Activated CD4-positive, alpha-beta T cell treated with anti-CD3 and anti-CD28 coated beads, Interleukin-2, amount 10 ng/mL, durations not matched to agents 7 days and 5 days (primary cell): ENCODE data around the gene GABRD. TPM values are rescaled to one million over a fixed set of nuclear protein-coding genes. Genes with fewer than 3 reads are reported as not detected.

Experiments used
- CTCF ChIA-PET: fragments of 350-600 bp; sonication (Branson Sonifier 250); formaldehyde crosslinking; loops from one replicate; lab custom pipeline; 2021; ENCODE audit warnings: antibody characterized with exemption; lab: Charles Lee
- POLR2A ChIA-PET: fragments of 350-600 bp; sonication (Branson Sonifier 250); formaldehyde crosslinking; loops from one replicate; lab custom pipeline; 2021; ENCODE audit warnings: antibody characterized with exemption; lab: Charles Lee
- DNase-seq: peaks from one replicate; pipeline ENCODE4 v3.0.0-alpha.2; 2020
- H3K27ac Mint-ChIP-seq: one replicate; pipeline ENCODE4 v1.8.0; 2021; ENCODE audit warnings: mild to moderate bottlenecking, moderate library complexity, mixed read lengths
- H3K27me3 Mint-ChIP-seq: one replicate; pipeline ENCODE4 v1.8.0; 2021; ENCODE audit warnings: mixed read lengths
- H3K36me3 Mint-ChIP-seq: one replicate; pipeline ENCODE4 v1.8.0; 2021; ENCODE audit warnings: low read depth, mixed read lengths
- H3K4me1 Mint-ChIP-seq: one replicate; pipeline ENCODE4 v1.8.0; 2021; ENCODE audit warnings: mixed read lengths
- H3K4me3 Mint-ChIP-seq: one replicate; pipeline ENCODE4 v1.8.0; 2021; ENCODE audit warnings: mild to moderate bottlenecking, moderate library complexity, mixed read lengths
- H3K9me3 Mint-ChIP-seq: one replicate; pipeline ENCODE4 v1.8.0; 2021; ENCODE audit warnings: mixed read lengths
- total RNA-seq, 2 experiments: library from RNA; stranded (reverse); gene quantifications; one replicate each; pipeline ENCODE4 v1.2.3, GENCODE V29; 2021

Gene GABRD
- total RNA-seq, 2 experiments from 2014 or later = not detected

DNA sequence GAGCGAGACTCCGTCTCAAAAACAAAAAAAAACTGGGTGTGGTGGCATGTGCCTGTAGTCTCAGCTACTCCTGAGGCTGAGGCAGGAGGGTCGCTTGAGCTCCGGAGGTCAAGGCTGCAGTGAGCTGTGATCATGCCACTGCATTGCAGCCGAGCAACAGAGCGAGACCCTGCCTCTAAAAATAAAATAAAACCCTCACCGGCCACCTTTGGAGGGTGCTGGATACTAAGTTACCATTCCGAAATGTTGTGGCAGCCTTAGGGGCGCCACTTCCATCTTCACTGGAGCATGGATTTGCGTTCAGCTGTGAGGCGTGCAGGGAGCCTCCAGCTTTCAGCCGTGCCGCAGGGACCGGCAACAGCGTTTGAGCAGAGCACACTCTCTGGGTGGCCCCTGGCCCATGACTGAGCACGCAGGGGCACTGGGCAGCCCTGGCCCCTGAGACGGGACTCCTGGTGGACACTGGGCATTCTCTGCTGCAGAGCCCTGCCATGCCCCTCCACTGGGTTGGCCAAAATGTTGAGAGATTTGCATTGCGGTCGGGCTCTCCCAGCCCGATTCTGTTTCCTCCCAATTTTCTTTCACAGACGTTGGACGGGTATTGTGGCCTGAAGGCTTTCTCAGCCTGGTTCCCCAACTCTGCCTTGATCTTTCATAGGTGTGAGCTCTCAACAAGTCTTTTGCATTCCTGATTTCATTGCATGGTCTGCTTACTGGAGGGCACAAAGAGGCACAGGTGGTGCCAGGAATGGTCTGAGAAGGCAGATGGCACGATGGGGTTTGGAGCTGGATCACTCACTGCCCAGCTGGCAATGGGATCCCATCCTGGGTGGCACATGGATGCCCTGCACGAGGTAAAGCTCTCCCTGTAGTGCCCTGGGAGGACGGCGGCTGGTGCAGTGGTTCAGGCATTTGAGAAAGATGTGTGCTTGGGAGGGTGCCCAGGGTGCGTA, 9.8 kb upstream of the GABRD start:
- no peaks in the 10 kb centered on the region for H3K9me3 Mint-ChIP-seq
- no peak overlapping the region for H3K4me3 Mint-ChIP-seq
- POLR2A ChIA-PET = interaction anchor here (0.5 kb wide), 1 partner anchor 356 kb away, joined by 3 read pairs; no protein-coding TSS in a partner anchor
- no peak for DNase-seq
- CTCF ChIA-PET = interaction anchor here (1.5 kb wide), 1 partner anchor 11 kb away, joined by 4 read pairs; no protein-coding TSS in a partner anchor
- H3K4me1 Mint-ChIP-seq = no peaks in the 10 kb centered on the region
- H3K36me3 Mint-ChIP-seq = no peaks in the 10 kb centered on the region
- H3K27me3 Mint-ChIP-seq = peaks cover 21% of the 10 kb centered on the region
- H3K27ac Mint-ChIP-seq = no peak overlapping the region

GRCh38 chr1:2014181-2014580, 5.0 kb upstream of the GABRD start:
- peaks cover 30% of the 10 kb centered on the region for H3K27me3 Mint-ChIP-seq
- no peak overlapping the region for H3K4me3 Mint-ChIP-seq
- H3K36me3 Mint-ChIP-seq = no peaks in the 10 kb centered on the region
- H3K4me1 Mint-ChIP-seq = peaks cover 4% of the 10 kb centered on the region
- CTCF ChIA-PET = interaction anchor here (0.9 kb wide), 1 partner anchor 31 kb away, joined by 3 read pairs; no protein-coding TSS in a partner anchor
- no peak overlapping the region for H3K27ac Mint-ChIP-seq
- POLR2A ChIA-PET = no interaction called here
- DNase-seq = no peak
- no peaks in the 10 kb centered on the region for H3K9me3 Mint-ChIP-seq

DNA sequence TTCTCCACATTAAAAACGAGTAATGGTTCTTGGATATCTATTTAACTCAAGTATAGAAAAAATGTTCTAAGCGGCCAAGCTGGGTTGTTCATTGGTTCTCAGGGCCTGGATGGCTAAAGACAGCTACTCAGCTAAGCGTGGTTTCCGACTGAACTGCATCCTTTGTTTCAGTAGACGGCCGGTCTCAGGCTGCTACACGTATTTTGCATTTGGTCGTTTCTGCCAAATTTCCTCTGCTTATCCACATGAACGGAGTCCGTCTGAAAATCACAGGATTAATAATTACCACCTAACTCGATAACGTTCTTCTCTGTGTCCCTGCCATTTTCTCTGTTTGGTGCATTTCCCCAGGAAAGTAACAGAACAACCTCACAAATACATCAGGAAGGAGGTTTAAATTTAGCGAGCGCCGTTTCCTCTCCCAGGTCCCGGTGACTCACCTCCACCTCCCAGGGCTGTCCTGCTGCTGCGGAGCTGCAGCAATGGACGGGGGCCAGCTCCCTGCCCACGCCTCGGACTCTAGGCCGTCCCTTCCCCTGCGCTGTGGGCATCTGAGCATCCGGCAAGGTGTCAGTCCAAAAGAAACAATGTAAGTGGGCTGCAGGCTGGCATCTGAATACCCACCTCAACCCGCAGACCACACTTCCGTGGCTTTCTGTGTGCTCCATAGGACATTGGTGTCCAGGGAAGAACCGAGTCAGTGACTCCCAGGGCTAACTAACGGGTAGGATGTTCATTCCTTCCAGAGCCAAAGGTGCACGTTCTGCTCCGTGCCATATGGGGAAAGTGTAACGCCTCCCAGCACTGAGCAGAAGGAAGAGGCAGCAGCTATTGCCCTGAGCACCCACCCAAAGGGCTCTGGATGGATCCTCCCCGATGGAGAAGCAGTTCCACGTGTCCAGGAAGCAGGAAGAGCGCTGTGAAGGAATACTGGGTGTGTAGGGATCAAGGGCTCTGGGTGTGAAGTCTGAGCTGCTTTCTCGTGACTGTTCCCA, 4.1 kb upstream of the GABRD start:
- ChIA-PET POLR2A (no interaction called here), CTCF (no interaction called here)
- H3K4me1 Mint-ChIP-seq = peaks cover 4% of the 10 kb centered on the region
- H3K4me3 Mint-ChIP-seq = no peak overlapping the region
- H3K27ac Mint-ChIP-seq = no peak overlapping the region
- no peaks in the 10 kb centered on the region for H3K9me3 Mint-ChIP-seq
- H3K27me3 Mint-ChIP-seq = peaks cover 34% of the 10 kb centered on the region
- no peaks in the 10 kb centered on the region for H3K36me3 Mint-ChIP-seq
- no peak for DNase-seq

- H3K9me3 Mint-ChIP-seq = no peaks in the 10 kb centered on the region
- no peak overlapping the region for H3K27ac Mint-ChIP-seq
- H3K4me1 Mint-ChIP-seq = peaks cover 4% of the 10 kb centered on the region
- CTCF ChIA-PET = no interaction called here
- no peak overlapping the region for H3K4me3 Mint-ChIP-seq
- peaks cover 44% of the 10 kb centered on the region for H3K27me3 Mint-ChIP-seq
- no peaks in the 10 kb centered on the region for H3K36me3 Mint-ChIP-seq
- no peak for DNase-seq
- POLR2A ChIA-PET = no interaction called here
Measured at GRCh38 chr1:2016123-2016522, 3.0 kb upstream of the GABRD start.

DNA sequence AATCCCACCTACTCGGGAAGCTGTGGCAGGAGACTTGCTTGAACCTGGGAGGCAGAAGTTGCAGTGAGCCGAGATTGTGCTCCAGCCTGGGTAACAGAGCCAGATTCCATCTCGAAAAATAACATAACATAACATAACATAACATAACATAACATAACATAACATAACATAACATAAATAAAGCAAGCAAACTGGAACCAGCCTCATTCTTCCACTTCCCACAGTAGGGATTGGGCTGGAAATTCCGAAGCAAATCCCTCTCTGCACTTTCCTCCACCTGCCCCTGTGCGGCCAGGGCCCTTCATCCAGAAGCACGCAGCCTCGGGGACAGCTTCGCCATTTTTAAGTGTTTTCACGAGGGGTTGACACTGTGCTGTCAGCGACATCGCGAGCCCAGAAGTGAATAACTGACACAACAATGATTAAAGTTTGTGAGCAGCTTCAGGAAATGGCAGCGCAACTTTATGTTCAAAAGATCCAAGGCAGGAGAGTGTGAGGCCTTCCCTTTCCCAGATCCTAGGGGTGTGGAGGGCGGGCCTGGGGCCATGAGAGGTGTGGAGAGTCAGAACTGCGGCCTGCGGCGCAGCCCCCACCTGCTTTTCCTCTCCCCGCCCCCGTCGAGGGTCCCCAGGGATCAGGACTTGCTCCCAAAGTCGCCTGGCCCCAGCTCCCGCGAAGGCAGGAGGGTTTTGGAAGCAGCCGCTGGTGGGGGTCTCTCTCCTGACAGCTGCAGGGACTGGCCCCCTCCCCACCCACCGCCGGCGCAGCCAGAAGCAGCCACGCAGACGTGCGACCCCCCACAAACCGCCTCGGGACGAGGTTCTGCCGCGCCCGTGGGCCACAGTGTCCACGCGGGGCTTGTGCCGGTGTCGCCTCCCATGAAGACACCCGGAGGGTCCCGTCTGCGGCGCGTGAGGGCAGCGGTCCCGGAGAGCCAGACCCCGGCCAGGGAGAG, 651 bp upstream of the GABRD start:
- Mint-ChIP-seq H3K4me3 (no peak overlapping the region), H3K27me3 (peaks cover 48% of the 10 kb centered on the region), H3K27ac (no peak overlapping the region), H3K4me1 (peaks cover 4% of the 10 kb centered on the region), H3K36me3 (no peaks in the 10 kb centered on the region), H3K9me3 (no peaks in the 10 kb centered on the region)
- POLR2A ChIA-PET = no interaction called here
- no peak for DNase-seq
- CTCF ChIA-PET = interaction anchor here (0.6 to 1.0 kb wide), 2 partner anchors 27 to 87 kb away, joined by 3 read pairs; no protein-coding TSS in a partner anchor

DNA sequence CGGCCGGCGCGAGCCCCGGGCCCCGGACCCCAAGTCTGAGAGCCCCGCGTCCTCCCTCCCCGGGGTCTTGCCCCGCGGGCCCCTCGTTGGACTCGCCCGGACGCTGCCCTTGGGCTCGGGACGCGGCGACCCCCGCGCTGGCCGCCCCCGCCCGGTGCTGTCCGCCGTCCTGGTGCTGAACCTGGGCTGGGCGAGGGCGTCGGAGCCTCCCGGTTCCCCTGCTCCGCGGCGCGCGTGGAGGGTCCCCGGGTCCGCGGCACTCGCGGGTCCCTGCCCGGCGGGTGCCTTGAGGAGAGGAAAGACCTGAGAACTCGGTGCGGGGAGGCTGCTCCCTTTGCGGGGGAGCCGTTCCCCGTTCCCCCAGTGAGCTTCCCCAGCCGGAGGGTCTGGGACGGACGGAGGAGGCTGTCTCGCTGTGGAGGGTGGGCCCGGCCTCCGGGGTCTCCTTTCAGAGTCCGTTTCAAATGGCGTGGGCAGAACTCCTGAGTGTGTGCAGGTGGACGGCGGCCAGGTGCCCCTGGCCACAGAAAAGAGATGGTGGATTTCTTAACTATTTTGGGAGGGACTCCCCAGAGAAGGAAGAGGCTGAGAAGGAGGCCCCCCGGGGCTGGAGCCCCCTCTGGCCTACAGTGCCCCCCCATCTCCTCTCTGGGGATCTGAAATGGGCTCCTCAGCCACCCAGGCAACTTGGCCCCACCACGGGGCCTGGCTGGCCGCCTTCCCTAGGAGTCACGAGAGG, 595 bp downstream of the GABRD start:
- Mint-ChIP-seq H3K9me3 (no peaks in the 10 kb centered on the region), H3K4me1 (peaks cover 4% of the 10 kb centered on the region), H3K36me3 (no peaks in the 10 kb centered on the region), H3K27me3 (peaks cover 46% of the 10 kb centered on the region), H3K27ac (no peak overlapping the region), H3K4me3 (no peak overlapping the region)
- POLR2A ChIA-PET = no interaction called here
- DNase-seq = no peak
- CTCF ChIA-PET = interaction anchor here (1.0 to 1.5 kb wide), 2 partner anchors 10 to 25 kb away, joined by 3 to 4 read pairs; no protein-coding TSS in a partner anchor

GRCh38 chr1:2020310-2020655, 1.1 kb downstream of the GABRD start:
- ChIA-PET CTCF (interaction anchor here (1.5 kb wide), 1 partner anchor 11 kb away, joined by 4 read pairs; no protein-coding TSS in a partner anchor), POLR2A (no interaction called here)
- peaks cover 45% of the 10 kb centered on the region for H3K27me3 Mint-ChIP-seq
- H3K4me1 Mint-ChIP-seq = peaks cover 4% of the 10 kb centered on the region
- no peak overlapping the region for H3K27ac Mint-ChIP-seq
- H3K4me3 Mint-ChIP-seq = no peak overlapping the region
- H3K36me3 Mint-ChIP-seq = no peaks in the 10 kb centered on the region
- no peak for DNase-seq
- H3K9me3 Mint-ChIP-seq = no peaks in the 10 kb centered on the region

DNA sequence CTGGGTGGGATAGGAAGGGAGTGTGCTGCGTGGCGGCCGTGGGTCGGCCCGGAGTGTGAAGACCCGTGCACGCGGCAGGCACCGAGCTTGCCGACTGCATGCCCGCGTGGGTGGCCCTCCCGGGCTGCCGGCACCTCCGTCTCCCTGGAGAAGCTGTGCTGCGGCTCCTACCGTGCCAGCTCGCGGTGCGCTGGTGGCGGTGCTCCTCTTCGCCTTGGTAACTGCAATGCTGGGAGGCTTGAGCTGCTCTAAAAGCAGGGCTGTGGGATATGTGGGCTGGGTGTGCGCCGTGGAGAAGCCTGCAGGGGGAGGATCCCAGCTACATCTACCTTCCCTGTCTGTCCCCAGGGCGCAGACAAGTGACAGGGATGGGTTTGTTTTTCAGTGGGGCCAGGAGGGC, 2.4 kb downstream of the GABRD start:
- Mint-ChIP-seq H3K36me3 (no peaks in the 10 kb centered on the region), H3K9me3 (no peaks in the 10 kb centered on the region), H3K27ac (no peak overlapping the region), H3K4me1 (peaks cover 4% of the 10 kb centered on the region), H3K27me3 (peaks cover 40% of the 10 kb centered on the region), H3K4me3 (no peak overlapping the region)
- ChIA-PET CTCF (interaction anchor here (0.9 to 1.5 kb wide), 4 partner anchors 12 to 62 kb away, joined by 3 to 5 read pairs (median 4); no protein-coding TSS in a partner anchor), POLR2A (no interaction called here)
- DNase-seq = no peak

DNA sequence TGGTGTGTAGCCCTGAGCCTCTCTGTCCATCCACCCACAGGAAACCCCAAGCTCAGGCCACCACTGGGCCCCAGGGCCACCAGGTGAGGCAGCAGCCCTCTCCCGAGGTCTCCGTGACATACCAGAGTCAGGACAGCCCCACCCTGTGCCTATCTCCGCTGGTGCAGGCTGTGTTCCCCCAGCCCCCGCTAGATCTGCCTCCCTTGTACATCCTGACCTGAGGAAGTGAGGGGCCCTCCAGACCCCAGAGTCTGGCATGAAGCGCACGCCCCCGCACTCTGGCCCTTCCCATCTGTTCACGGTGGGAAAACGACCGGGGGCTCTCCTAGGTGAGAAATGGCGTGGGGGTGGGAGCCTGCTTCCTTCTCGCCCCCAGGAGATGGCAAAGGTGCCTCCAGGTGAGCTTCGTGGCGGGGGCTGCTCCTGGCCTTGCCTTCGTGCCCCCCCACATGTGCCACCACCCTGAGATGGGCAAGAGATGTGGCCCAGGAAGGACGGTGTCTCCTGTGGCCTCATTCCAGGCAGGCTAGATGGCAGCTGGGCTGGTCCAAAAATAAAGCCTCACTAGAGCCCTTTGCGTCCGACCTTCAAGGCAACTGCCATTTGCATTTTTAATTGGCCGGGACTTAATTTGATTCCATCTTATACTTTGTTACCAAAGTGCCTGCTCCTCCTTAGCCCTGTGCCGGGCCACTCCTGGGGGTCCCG, 3.1 kb downstream of the GABRD start:
- H3K9me3 Mint-ChIP-seq = no peaks in the 10 kb centered on the region
- H3K27me3 Mint-ChIP-seq = peaks cover 33% of the 10 kb centered on the region
- ChIA-PET CTCF (interaction anchor here (1.2 kb wide), 2 partner anchors 22 to 62 kb away, joined by 5 read pairs; no protein-coding TSS in a partner anchor), POLR2A (no interaction called here)
- peaks cover 4% of the 10 kb centered on the region for H3K4me1 Mint-ChIP-seq
- H3K36me3 Mint-ChIP-seq = no peaks in the 10 kb centered on the region
- no peak overlapping the region for H3K4me3 Mint-ChIP-seq
- DNase-seq = no peak
- H3K27ac Mint-ChIP-seq = no peak overlapping the region

DNA sequence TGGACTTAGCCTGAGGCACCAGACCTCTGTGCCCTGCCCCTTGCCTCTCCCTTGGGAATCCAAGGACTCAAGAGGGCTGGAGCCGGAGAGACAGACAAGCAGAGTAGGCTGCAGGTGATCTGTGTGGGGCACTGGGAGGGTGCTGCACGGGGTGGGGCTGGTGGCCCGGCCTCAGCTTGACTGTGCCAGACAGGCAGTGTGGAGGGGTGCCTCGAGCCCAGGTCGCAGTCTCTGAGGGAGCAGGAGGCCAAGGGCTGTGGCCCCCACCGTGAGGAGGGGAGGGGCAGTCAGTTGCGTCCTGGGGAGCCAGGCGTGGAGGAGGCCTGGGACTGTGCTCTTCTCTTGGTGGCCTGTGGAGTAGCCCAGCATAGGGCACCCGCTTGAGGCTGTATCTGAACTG, 4.0 kb downstream of the GABRD start:
- POLR2A ChIA-PET = no interaction called here
- Mint-ChIP-seq H3K9me3 (no peaks in the 10 kb centered on the region), H3K4me3 (no peak overlapping the region), H3K27ac (no peak overlapping the region), H3K4me1 (peaks cover 4% of the 10 kb centered on the region), H3K36me3 (no peaks in the 10 kb centered on the region), H3K27me3 (peaks cover 26% of the 10 kb centered on the region)
- CTCF ChIA-PET = no interaction called here
- DNase-seq = no peak

DNA sequence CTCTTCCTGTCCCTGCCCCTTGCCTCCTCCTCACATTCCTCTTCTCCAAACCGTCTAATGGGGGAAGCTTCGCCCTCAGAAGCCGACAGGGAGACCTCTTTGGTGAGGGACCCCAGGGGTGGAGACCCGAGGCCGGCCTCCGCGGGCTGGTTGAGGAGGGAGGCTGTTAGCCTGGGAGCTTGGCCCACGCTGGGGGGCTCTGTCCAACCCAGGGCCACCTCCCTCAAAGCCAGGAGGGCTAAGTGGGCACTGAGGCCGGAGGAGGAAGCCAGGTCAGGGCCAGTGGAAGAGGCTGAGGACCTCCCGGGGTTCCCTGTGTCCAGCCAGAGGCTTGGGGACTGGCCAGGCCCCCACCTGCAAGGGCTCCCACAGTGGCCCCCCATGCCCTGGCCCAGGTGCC, 5.3 kb downstream of the GABRD start:
- no peak overlapping the region for H3K27ac Mint-ChIP-seq
- no peak for DNase-seq
- no peak overlapping the region for H3K4me3 Mint-ChIP-seq
- ChIA-PET CTCF (no interaction called here), POLR2A (no interaction called here)
- no peaks in the 10 kb centered on the region for H3K36me3 Mint-ChIP-seq
- no peaks in the 10 kb centered on the region for H3K4me1 Mint-ChIP-seq
- no peaks in the 10 kb centered on the region for H3K9me3 Mint-ChIP-seq
- peaks cover 21% of the 10 kb centered on the region for H3K27me3 Mint-ChIP-seq
